NCI-H82 (cell line): ENCODE measurements around the gene ASS1.
A peak's percentile ranks its signal among the peaks of the same experiment; 100 is the strongest.

Experiments used
- DNase-seq: peaks from one replicate; lab custom pipeline; 2025; lab: John Stamatoyannopoulos, UW

The ASS1 gene

DNA sequence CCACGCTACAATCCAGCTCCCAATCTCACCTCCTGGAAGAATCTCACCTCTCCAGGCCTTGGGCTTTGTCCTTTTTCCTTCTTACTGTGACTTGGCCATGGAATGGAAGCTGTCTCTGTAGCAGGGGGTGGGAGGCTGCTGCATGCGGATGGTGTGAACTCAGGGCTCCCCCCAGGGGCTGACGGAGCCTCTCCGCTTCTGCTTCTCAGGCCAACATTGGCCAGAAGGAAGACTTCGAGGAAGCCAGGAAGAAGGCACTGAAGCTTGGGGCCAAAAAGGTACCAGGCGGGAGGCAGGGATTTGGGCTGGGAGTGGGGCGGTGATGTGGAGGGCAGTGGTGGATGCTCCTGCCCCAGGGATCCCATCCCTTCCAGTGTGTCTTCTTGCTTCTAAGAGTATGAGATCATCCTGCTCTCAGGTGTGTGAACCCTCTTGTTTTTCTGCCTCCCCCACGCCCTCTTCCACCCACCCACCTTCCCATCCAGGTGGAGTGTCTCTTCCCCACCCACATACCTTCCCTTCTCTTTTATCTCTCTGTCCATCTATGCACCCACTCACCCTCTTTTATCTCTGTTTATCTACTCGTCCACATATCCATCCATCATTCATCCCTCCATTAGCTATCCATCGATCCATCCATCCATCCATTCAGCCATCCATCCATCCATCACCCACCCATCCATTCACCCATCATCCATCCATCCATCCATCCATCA, 9.5 kb downstream of the ASS1 start:
- no peak for DNase-seq

DNA sequence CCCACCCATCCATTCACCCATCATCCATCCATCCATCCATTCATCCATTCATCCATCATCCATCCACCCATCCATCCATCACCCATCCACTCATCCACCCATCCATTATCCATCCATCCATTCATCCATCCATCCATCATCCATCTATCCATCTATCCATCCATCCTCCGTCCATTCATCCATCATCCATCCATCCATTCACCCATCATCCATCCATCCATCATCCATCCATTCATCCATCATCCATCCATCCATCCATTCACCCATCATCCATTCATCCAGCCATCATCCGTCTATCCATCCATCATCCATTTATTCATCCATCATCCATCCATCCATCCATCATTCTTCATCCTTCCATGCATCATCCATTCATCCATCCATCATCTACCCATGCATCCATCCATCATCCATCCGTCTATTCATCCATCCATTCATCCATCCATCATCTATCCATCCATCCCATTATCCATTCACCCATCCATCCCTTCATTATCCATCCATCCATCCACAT, 10.1 kb downstream of the ASS1 start:
- no peak for DNase-seq

DNA sequence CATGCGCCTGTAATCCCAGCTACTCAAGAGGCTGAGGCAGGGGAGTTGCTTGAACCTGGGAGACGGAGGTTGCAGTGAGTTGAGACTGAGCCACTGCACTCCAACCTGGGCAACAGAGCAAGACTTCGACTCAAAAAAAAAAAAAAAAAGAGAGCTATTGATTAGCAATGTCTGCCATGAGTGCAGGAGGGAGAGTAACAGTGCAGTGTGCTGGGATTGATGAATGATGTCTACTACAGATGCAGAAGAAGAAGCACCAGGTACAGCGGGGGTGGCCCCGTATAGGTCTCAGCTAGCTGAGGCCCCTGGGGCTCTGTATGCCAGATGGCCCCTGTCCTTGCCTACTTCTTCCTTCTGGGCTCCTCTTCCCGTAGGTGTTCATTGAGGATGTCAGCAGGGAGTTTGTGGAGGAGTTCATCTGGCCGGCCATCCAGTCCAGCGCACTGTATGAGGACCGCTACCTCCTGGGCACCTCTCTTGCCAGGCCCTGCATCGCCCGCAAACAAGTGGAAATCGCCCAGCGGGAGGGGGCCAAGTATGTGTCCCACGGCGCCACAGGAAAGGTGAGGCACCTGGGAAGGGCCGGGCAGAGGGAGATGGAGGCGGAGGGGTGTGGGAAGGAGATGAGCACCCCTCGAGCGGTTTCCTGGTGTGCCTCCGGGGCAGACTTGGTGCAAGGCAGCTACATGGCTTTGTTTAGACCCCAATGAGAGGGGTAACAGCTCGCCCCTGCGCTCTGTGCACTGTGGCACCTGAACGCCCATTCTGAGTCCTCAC, 13.5 kb downstream of the ASS1 start:
- no peak for DNase-seq

DNA sequence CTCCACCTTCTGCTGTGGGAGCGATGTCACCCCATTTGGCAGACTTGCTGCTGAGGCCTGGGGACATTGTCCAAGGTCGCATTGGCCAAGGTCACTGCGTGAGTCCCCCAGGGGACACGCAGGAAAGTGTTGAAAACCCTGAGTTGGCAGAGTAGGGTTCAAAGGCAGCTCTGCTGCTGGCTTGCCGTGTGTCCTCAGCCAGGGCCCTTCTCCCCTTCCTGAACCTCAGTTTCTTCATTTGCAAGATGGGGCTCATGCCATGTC, 14.0 kb downstream of the ASS1 start:
- DNase-seq: no peak

DNA sequence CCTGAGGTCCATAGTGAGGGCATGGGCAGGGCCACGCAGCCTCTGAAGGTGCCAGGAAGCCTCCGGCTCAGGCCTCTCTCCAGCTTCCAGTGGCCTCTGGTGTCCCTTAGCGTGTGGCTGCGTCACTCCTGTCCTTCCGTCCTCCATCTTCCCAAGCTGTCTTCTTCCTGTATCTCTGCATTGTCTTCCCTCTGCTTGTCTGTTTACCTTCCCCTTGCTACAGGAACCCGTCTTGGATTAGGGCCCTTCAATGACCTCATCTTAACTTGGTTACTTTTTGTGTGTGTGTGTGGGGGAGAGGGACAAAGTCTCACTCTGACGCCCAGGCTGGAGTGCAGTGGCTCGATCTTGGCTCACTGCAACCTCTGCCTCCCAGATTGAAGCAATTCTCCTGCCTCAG, 14.4 kb downstream of the ASS1 start:
- no peak for DNase-seq

DNA sequence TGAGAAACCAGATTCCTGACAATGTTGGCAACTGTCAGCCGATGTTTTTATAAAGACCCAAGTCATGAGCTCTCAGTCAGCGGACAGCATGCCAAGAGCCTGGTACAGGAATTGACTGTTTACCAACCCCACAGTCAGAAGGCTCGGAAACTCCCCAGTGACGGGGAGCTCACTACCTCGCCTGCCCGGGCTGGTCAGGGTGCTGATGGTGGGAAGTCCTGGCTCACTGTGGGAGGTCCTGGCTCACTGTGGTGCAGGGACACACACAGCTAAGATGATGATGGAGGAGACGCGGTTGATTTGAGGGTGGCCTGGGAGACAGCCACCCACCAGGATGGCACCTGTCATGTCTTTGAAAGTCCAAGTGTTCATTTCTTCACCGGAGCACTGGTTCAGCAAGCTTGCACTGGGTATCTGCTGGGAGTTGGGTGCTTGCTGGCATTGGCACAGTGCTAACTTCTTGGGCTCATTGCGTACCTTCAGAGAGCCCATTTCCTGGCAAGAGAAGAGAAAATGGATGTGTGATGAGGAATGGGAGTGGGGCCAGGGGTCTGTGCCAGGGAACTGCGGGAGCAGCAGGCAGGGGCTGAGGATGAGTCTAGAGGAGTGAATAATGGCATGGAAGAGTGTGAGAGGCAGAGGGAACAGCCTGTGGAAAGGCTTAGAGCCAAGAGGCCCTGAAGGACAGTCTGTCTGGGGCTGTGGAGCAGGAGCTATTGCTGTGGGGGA, 15.3 kb downstream of the ASS1 start:
- no peak for DNase-seq

DNA sequence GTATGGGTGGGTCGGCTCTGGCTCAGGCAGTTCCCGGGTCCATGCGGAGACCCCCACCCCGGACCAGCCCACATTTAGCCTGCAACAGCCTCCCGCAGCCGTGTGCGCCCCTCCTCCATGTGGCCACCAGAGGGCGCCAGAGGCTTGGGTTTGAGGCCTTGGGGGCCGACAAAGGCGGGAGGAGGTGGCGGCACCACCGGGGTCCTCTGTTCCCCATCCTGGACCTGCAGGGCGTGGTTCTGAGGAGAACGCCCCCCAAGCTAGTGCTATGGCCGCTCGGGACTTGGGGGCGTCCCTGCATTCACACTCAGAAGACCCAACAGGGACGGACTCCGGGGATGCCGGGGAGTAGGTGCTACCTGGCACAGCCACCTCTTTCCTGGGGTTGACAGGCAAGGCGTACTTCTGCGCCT, 16.5 kb downstream of the ASS1 start:
- DNase-seq: peak; percentile 80

DNA sequence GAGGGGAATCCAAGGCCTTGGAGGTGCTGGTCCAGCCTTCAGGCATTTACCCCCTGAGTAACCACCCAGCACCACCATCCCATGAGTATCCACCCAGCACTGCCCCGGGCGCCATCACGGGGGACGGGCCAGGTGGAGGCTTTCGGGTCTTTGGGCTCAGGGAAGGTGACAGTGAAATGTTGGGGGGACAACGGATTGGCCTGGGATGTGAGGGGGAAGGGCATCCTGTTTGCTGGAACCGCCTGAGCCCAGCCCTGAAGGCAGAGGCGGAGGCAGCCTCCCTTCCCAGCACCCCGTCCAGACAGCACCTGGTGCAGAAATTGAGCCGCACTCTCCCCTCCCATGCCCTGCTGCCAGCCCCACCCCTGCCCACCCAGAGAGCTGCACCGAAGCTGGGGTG, 17.0 kb downstream of the ASS1 start:
- no peak for DNase-seq

DNA sequence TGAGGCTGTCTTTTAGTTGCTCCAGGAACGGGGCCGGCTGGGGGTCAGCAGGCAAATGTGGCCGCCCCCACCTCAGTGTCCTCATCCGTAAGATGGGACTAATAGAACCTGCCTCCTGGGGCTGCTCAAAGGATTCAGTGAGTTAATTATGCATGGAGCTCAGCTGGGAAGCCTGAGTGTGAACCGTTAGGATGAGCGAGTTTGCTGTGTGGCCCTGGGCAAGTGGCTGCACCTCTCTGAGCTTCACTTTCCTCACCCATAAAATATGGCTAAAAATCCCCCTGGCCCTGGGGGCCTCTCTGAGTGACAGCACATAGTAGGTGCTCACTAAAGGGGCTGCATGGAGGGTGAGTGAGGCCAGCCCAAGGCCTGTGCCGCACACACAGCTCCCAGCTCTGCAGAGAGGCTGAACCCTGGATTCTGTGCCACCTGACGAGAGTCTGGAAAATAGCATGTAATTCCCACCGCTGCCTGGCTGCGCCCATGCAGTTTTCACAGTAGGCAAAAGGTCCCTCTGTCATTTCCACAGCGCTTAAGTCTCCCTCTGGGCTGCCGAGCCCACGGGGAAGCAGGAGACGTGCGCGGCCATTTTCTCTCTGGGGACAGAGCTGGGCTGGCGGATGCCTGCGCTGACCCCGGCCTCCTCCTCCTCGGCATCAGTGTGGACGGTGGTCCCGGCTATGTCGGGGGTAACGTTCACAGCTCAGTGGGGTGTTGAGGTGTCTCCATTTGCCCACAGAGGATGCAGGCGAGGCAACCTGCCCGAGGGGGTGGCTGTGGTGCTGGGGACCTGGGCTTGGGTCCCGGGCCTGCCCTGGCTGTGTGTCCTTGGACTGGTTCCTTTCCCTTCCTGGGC, 18.2 kb downstream of the ASS1 start:
- DNase-seq: no peak

DNA sequence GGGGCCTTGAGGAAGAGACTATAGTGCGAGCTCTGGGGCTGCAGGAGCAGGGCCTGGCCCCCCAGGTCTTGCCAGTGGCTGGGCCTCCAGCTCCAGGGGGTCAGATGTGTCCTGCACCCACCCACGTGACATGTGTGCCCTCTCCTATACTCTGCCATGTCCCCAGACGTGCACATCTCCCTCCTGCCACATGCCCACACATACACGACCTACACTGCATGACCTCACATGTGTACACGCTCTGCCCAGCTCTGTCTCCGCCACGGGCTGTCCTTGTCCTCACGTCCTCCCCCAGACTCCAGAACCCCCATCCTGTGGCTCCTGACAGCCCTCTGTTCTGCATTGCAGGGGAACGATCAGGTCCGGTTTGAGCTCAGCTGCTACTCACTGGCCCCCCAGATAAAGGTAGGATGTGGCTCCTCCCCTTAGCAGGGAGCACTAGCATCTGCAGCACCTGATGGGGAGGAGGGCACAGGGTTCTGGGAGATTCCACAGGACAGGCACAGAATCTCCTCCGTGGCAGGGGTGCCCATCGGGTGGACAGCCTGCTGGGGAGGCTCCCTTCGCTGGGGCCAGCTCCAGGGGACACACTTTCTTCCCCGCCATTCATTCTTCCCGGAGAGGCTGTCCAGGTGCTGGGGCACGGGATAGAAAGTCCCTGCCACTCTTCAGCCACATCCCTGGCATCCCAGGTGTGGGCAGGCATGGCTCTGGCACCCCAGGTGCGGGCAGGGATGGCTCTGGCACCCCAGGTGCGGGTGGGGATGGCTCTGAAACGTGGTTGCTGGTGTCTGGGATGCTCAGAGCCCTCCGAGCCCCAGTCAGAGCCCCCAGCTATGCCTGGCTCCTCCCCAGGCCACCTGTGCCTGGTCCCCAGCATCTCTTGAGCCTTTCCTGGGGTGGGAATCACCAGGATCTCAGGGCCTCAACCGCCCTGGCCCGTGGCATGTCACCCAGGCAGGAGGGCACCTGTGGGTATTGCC, 19.3 kb downstream of the ASS1 start:
- no peak for DNase-seq

DNA sequence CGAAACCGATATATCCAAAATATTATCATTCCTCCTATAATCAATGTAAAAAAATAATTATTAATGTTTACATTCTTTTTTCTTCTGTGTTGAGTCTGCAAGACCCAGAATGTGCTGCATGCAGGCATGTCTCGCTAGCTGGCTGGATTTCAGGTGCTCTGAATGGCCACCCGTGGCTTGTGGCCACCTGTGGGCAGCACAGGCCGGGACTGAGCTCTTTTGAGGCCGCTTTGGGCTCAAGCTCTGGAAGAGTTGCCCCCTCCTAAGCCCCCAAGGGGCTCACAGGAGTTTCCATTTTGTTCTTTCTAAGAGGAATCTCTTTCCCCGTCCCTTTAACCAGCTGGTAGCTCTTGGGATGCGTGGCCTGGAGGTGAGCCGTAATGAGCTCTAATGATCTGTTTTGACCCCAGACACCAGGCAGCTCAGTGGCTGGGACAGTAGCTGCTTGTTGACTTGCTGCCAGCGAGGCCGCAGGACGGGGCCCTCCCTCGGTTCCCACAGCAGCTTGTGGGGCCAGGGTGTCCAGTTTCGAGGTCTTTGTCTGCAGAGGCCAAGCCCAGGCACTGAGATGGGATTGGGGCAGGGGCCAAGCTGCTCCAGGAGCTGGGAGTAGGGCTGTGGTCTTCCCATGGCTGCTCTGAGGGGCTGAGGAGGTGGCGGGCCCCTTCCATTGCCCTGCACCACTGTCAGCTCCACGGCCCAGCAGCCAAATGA, 20.8 kb downstream of the ASS1 start:
- peak; percentile 35 for DNase-seq

DNA sequence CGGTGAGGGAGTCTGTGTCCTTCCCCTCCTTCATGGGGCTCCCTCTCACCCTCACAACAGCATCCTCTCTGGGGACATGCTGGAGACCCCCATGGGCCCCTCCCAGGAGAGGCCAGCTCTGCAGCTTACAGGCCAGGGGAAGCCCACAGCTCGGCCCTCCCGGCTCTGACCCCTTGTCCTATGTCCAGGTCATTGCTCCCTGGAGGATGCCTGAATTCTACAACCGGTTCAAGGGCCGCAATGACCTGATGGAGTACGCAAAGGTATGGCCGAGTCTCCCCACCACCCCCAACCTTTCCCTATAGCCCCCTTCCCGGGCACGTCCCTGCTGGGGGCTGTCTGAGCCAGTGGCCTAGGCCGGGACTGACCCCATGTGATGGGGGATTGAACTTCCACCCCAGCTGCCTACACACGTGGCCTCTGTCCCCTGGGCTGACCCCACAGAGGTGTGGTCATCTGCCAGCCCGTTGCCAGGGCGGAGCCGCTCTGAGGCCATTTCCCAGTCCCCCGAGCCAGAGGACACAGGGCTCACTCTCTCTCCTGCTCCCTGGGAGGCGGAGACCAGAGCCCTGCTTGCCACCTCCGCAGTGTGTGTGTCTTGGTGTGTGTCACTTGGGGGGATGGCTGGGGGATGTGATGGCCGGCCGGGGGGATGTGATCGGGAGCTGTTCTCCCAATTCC, 21.9 kb downstream of the ASS1 start:
- peak; percentile 85 for DNase-seq

DNA sequence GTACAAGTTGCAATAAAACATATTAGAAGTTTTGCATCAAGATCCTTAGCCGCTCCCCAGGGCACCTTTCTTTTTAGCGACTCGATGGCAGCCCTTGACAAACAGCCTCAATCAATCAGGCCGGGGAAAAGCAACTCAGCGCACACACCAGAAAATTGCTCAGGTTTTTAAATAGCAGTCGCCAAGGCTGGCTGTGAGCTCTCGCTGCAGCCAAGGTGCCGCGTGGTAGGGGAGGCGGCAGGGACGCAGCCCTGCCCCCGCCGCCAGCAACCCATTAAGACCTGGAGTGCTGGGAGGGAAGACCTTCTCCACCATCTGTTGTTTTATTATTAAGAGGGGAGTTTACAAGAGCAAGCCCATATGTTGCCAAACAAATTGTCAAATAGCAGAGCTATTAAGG, 22.6 kb downstream of the ASS1 start:
- DNase-seq: peak; percentile 99

DNA sequence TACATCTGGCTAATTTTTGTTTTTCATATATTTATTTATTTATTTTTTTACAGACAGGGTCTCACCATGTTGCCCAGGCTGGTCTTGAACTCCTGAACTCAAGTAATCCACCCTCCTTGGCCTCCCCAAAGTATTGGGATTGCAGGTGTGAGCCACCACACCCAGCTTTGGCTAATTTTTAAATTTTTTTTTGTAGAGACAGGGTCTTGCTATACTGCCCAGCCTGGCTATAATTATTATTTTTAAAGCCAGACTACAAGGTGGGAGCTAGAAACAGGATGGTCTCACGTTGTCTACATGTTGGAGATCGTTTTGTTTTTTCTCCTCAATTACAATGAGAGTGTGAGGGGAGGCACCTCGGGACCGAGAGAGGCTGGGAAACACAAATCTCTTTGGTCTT, 23.8 kb downstream of the ASS1 start:
- DNase-seq: no peak

DNA sequence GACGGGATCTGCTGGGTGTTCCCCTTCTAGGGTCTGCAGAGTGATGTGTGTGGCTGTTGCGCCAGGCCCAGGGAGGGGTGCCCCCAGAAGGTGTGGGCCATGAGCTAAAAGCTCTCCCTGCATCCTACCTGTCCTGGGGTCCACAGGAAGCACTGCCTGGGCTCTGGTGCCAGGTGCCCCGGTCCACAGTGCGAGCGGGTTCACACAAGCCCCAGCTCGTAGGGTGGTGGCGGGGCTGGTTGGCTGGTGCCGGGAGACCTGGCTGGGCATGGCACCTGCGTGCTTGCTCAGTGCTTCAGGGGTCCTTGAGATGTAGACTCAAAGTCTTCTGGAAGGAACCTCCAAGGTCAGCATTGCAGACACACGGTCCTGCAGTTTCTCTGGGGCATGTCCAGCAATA, 25.5 kb downstream of the ASS1 start:
- DNase-seq: no peak

DNA sequence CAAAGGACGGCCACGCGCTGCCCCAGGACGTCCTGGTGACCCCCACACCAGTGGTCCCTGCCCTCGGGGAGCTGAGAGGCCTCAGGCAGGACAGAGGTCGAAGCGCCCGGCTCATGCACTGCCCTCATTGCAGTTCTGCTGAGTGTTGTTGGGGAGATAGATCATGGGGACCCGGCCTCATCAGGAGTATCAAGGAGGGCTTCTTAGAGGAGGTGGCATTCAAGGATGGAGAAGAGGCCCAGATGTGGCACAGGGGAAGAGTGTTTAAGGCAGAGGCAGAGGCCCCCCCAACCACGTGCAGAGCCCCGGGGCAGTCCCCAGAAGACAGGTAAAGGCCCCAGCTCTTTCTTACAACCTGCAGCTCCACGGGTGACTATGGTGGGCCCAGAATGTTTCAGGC, 26.2 kb downstream of the ASS1 start:
- no peak for DNase-seq

DNA sequence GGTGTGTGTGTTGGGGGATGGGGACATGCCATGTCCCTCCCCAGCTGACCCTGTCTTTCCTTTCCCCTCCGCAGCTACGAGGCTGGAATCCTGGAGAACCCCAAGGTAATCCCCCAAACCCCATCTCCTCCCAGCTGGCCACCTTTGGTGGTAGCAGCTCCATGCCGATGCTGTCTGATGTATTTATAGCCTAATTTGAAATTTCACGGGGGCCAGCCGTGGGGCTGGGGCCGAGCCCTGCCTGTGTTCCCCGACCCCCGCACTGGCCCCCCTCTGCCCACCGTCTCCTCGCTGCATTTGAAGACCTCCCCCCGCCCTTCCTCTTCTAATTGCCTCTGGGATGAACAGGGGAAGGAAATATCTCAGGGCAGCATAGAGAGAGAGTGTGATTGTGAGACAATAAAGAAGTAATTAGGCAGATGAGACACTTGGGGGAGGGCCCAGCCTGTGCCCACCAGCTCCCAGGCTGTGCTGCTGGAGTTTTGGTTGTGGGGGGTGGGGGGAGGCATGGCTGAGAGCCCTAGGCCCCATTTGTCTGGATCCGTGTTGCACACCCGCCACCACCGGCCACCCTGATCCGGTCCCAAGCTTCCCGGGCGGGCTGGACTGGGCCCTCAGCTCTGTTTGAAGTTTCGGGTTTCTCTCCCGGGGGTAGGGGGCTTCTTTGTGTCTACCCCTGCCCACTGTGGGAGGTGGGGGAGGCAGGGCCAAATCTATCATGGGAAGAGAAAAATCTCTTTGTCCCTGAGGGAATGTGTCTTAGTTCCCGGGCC, 26.8 kb downstream of the ASS1 start:
- peak; percentile 23 for DNase-seq

DNA sequence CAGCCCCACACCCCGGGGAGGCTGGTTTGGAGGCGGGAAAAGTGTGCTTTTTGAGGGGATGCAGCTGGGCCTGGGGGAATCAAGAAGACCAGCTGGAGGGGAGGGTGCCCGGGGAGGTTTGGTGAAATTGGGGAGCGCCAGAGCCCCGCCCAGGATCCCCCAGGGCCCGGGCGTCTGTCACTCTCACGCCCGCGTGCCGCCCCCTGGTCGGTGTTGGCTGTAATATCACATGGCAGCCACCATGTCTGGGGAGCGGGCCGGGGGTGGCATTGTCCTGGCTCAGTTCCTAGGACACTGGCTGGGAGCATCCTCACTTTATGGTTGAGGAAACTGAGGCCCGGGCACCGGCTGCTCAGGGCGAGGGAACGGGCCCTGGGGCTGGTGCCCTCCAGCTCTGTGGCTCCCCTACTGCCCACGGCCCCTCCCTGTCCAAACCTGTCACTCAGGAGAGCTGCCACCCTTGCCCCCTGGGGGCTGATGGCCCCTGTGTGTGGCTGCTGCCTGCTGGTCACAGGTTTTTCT, 27.5 kb downstream of the ASS1 start:
- DNase-seq: no peak

DNA sequence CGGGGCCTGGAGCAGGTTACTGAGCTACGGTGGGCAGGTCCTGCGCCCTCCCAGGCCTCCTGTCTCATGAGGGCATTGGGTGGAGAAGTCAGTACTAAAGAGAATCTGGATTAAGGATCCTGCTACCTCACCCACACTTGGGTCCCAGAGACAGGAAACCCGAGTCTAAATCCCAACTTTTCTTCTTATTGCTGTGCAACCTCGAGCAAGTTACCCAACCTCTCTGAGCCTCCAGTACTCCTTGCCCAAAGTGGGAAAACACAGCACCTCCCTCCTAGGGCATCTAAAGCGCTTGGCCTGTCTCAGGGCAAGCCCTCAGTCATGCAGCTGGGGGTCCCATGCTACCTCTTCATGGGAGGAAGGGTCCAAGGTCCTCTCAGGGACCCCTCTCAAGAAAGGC, 28.2 kb downstream of the ASS1 start:
- DNase-seq: no peak
